NCI-H1694 treated with DMSO at 0.1 percent for 48 hours (cell line): ENCODE results near the gene TPRG1L.

Experiments used
- DNase-seq: peaks from one replicate; lab custom pipeline; 2025; lab: John Stamatoyannopoulos, UW

Gene TPRG1L

GRCh38 chr1:3663999-3664699 lies 39.3 kb downstream of the TPRG1L start:
- no peak for DNase-seq

GRCh38 chr1:3664700-3665375 lies 40.0 kb downstream of the TPRG1L start:
- DNase-seq: no peak

- no peak for DNase-seq
Observed at GRCh38 chr1:3668148-3668547, 43.3 kb downstream of the TPRG1L start.

- DNase-seq: no peak
Observed at GRCh38 chr1:3668585-3669300, 43.9 kb downstream of the TPRG1L start.

- no peak for DNase-seq
Observed at GRCh38 chr1:3669421-3669821, 44.6 kb downstream of the TPRG1L start.

- no peak for DNase-seq
Observed at GRCh38 chr1:3669971-3670431, 45.2 kb downstream of the TPRG1L start.

GRCh38 chr1:3670823-3671265 lies 46.0 kb downstream of the TPRG1L start:
- DNase-seq: no peak

- DNase-seq: no peak
Observed at GRCh38 chr1:3671371-3672180, 46.8 kb downstream of the TPRG1L start.

- DNase-seq: no peak
Observed at GRCh38 chr1:3672231-3672970, 47.6 kb downstream of the TPRG1L start.

GRCh38 chr1:3672971-3673361 lies 48.2 kb downstream of the TPRG1L start:
- DNase-seq: no peak

- DNase-seq: no peak
Observed at GRCh38 chr1:3673381-3674099, 48.7 kb downstream of the TPRG1L start.

- DNase-seq: no peak
Observed at GRCh38 chr1:3674100-3675094, 49.6 kb downstream of the TPRG1L start.

- no peak for DNase-seq
Observed at GRCh38 chr1:3675436-3675835, 50.6 kb downstream of the TPRG1L start.

- DNase-seq: no peak
Observed at GRCh38 chr1:3676581-3677470, 52.0 kb downstream of the TPRG1L start.

GRCh38 chr1:3677484-3677883 lies 52.7 kb downstream of the TPRG1L start:
- no peak for DNase-seq

- DNase-seq: no peak
Observed at GRCh38 chr1:3678361-3679097, 53.7 kb downstream of the TPRG1L start.

- DNase-seq: no peak
Observed at GRCh38 chr1:3679098-3679555, 54.3 kb downstream of the TPRG1L start.
